Measurements from ENCODE around the gene ADSS1. TPM values are rescaled to one million over a fixed set of nuclear protein-coding genes. Genes with fewer than 3 reads are reported as not detected.

The ADSS1 gene
- total RNA-seq, 1 experiment from 2014 or later = 2.8 TPM

DNA sequence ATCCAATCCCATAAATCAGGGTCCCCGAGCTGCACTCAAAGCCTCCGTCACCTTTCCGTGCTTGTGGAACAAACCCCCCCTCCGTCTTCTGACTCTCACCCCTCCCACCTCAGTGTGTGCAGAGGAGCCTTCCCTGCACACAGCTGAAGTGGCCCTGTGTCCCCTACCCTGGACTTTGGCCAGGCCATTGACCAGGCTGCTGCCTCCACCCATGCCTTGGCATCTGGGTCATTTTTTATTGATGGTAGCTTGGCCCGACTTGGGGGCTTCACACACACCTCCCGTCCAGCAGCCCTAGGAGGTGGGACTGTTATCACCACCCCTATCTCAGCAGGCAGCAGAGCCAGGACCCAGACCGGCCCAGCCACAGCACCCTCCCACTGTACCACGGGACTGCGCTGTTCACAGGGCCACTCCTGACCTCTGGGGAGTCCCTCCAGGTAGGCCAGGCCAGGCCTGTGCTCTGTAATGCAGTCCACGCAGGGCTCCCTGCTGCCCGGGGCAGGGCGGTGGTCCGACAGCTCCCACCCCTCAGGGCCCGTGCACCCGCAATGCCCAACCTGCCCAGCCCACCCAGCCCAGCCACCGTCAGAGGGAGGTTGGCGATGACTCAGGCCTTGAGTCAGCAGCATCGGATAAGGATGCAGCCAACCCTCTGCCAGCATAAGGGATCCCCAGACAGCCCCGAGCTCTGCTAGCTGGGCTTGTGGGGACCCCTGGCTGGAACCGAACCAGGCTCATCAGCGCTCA lies 43.8 kb upstream of the ADSS1 start:
- Histone ChIP-seq H3K27me3 (ENCODE audit: low read length) (no peaks in the 10 kb centered on the region; the same call in 1 of the 2 replicates), H3K27ac (ENCODE audit: low read length) (no peak overlapping the region), H3K36me3 (ENCODE audit: insufficient read depth, low read length) (no peaks in the 10 kb centered on the region), H3K9ac (ENCODE audit: low read length) (no peak overlapping the region), H4K20me1 (ENCODE audit: insufficient read depth, low read depth, low read length) (no peaks in the 10 kb centered on the region), H3K4me2 (ENCODE audit: low read depth, low read length, poor library complexity, severe bottlenecking) (no peak overlapping the region), H3K9me3 (ENCODE audit: low read length) (no peaks in the 10 kb centered on the region), H3K79me2 (ENCODE audit: low read length) (no peaks in the 10 kb centered on the region), H3K4me1 (ENCODE audit: low read length) (peaks cover 36% of the 10 kb centered on the region), H2AFZ (ENCODE audit: low read length) (no peak overlapping the region), H3K9me2 (replicated peaks; ENCODE audit: insufficient read depth, low read length) (no peaks in the 10 kb centered on the region), H3K4me3 (ENCODE audit: low read length) (no peak overlapping the region)
- no peak for DNase-seq

DNA sequence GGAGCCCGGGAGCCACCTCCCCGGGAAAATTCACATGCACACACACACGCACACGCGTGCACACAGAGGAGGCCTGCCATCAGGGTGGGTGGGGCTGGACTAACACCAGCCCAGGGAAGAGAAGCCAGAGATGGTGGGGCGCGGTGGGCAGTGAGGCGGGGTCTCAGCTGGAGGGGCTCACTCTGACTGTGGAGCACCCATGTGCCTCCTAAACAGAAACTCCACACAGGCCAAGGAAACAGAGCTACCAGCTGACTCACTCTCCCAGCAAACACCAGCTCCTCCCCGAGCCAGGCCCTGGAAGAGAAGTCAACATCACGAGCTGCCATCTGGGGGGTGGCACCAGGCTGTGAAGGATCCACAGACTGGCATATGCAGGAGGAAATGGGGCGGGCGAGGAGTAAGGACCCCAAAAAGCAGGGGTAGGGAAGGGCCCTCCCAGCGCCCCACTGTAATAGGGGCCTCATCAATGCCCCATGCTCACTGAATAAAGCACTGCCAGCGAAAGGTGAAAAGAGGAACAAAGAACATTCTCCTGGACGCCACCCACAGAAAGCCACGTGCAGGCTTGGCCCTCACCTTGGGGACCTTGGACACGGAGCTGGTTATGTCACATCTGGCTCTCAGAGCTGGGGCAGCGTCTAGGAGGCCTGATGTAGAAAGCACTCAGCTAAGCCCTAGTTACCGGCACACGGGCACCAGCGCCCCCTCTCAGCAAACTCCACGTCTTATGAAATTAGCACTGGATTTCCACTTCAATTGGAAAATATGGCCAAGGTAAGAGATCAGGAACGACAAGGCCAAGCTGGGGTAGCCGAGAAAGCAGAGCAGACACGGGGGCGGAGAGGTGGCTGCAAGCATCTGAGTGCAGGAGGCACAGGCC lies 43.0 kb upstream of the ADSS1 start:
- no peak overlapping the region for H3K4me3 ChIP-seq (ENCODE audit: low read length)
- H2AFZ ChIP-seq (ENCODE audit: low read length) = no peak overlapping the region
- H3K9me3 ChIP-seq (ENCODE audit: low read length) = no peaks in the 10 kb centered on the region
- H3K9me2 ChIP-seq (replicated peaks; ENCODE audit: insufficient read depth, low read length) = no peaks in the 10 kb centered on the region
- peak; percentile 86 for DNase-seq
- H3K9ac ChIP-seq (ENCODE audit: low read length) = no peak overlapping the region
- H3K27ac ChIP-seq (ENCODE audit: low read length) = no peak overlapping the region
- H3K79me2 ChIP-seq (ENCODE audit: low read length) = no peaks in the 10 kb centered on the region
- H3K36me3 ChIP-seq (ENCODE audit: insufficient read depth, low read length) = no peaks in the 10 kb centered on the region
- peak overlapping the region; percentile 12 for H3K4me2 ChIP-seq (ENCODE audit: low read depth, low read length, poor library complexity, severe bottlenecking)
- no peaks in the 10 kb centered on the region for H4K20me1 ChIP-seq (ENCODE audit: insufficient read depth, low read depth, low read length)
- H3K27me3 ChIP-seq (ENCODE audit: low read length) = no peaks in the 10 kb centered on the region; the same call in 1 of the 2 replicates
- peaks cover 37% of the 10 kb centered on the region for H3K4me1 ChIP-seq (ENCODE audit: low read length)

GRCh38 chr14:104681689-104682074 lies 42.3 kb upstream of the ADSS1 start:
- H3K9ac ChIP-seq (ENCODE audit: low read length) = no peak overlapping the region
- no peaks in the 10 kb centered on the region for H3K9me2 ChIP-seq (replicated peaks; ENCODE audit: insufficient read depth, low read length)
- no peaks in the 10 kb centered on the region; the same call in 1 of the 2 replicates for H3K27me3 ChIP-seq (ENCODE audit: low read length)
- no peak overlapping the region for H3K4me2 ChIP-seq (ENCODE audit: low read depth, low read length, poor library complexity, severe bottlenecking)
- no peaks in the 10 kb centered on the region for H4K20me1 ChIP-seq (ENCODE audit: insufficient read depth, low read depth, low read length)
- H3K4me3 ChIP-seq (ENCODE audit: low read length) = no peak overlapping the region
- no peaks in the 10 kb centered on the region for H3K36me3 ChIP-seq (ENCODE audit: insufficient read depth, low read length)
- H3K27ac ChIP-seq (ENCODE audit: low read length) = no peak overlapping the region
- H3K79me2 ChIP-seq (ENCODE audit: low read length) = no peaks in the 10 kb centered on the region
- no peak overlapping the region for H2AFZ ChIP-seq (ENCODE audit: low read length)
- H3K9me3 ChIP-seq (ENCODE audit: low read length) = no peaks in the 10 kb centered on the region
- peaks cover 37% of the 10 kb centered on the region for H3K4me1 ChIP-seq (ENCODE audit: low read length)
- no peak for DNase-seq

- Histone ChIP-seq H3K27me3 (ENCODE audit: low read length) (no peaks in the 10 kb centered on the region), H3K4me1 (ENCODE audit: low read length) (peaks cover 33% of the 10 kb centered on the region), H3K27ac (ENCODE audit: low read length) (no peak overlapping the region), H3K4me2 (ENCODE audit: low read depth, low read length, poor library complexity, severe bottlenecking) (no peak overlapping the region), H3K4me3 (ENCODE audit: low read length) (no peak overlapping the region), H2AFZ (ENCODE audit: low read length) (no peak overlapping the region), H3K79me2 (ENCODE audit: low read length) (no peaks in the 10 kb centered on the region), H3K9me2 (replicated peaks; ENCODE audit: insufficient read depth, low read length) (no peaks in the 10 kb centered on the region), H3K36me3 (ENCODE audit: insufficient read depth, low read length) (no peaks in the 10 kb centered on the region), H3K9me3 (ENCODE audit: low read length) (no peaks in the 10 kb centered on the region), H3K9ac (ENCODE audit: low read length) (no peak overlapping the region), H4K20me1 (ENCODE audit: insufficient read depth, low read depth, low read length) (no peaks in the 10 kb centered on the region)
- no peak for DNase-seq
Measured at GRCh38 chr14:104682107-104682593, 41.9 kb upstream of the ADSS1 start.

DNA sequence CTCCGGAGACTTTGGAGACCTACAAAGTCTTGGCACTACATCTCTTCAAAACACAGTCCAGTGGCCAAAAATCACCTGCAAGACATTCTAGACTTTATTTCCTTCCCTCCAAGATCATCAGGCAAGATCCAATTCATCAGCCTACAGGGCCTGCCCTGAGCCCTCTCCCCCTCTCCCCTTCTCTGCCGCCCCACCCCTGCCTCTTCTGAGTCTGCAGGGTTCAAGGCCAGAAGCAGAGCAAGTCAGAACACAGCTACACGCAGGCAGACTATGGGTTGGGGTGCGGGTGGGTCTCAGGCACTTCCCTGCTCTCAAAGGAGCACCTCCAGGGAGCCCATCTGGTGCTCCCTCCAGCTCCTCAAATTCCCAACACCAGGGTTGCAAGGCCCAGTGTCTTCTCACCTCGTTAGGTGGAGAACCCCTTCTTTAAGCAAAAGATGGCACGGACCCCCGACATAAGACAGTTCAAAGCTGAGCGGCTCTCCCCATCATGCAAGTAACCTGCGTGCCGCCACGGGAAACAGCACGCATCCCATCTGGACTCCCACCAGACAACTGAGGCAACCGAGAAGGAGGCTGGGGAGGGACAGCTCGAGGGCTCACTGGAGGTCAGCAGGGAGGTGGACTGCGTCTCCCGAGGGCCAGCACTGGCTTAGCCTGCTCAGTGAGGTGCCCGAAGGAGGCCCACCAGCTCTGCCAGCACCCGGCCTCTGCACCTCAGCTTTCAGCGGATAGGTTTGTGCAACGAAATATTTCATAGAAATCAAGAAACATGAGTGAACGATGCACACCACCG lies 40.2 kb upstream of the ADSS1 start:
- H3K9me2 ChIP-seq (replicated peaks; ENCODE audit: insufficient read depth, low read length) = no peaks in the 10 kb centered on the region
- no peaks in the 10 kb centered on the region for H3K79me2 ChIP-seq (ENCODE audit: low read length)
- H2AFZ ChIP-seq (ENCODE audit: low read length) = no peak overlapping the region
- peaks cover 16% of the 10 kb centered on the region for H3K4me1 ChIP-seq (ENCODE audit: low read length)
- no peak for DNase-seq
- no peaks in the 10 kb centered on the region for H3K27me3 ChIP-seq (ENCODE audit: low read length)
- no peak overlapping the region for H3K4me3 ChIP-seq (ENCODE audit: low read length)
- H3K9me3 ChIP-seq (ENCODE audit: low read length) = no peaks in the 10 kb centered on the region
- H4K20me1 ChIP-seq (ENCODE audit: insufficient read depth, low read depth, low read length) = no peaks in the 10 kb centered on the region
- H3K36me3 ChIP-seq (ENCODE audit: insufficient read depth, low read length) = no peaks in the 10 kb centered on the region
- no peak overlapping the region for H3K27ac ChIP-seq (ENCODE audit: low read length)
- H3K9ac ChIP-seq (ENCODE audit: low read length) = no peak overlapping the region
- no peak overlapping the region for H3K4me2 ChIP-seq (ENCODE audit: low read depth, low read length, poor library complexity, severe bottlenecking)

GRCh38 chr14:104684449-104684821 lies 39.6 kb upstream of the ADSS1 start:
- H4K20me1 ChIP-seq (ENCODE audit: insufficient read depth, low read depth, low read length) = no peaks in the 10 kb centered on the region
- no peak for DNase-seq
- peaks cover 19% of the 10 kb centered on the region for H3K4me1 ChIP-seq (ENCODE audit: low read length)
- H3K9ac ChIP-seq (ENCODE audit: low read length) = no peak overlapping the region
- no peaks in the 10 kb centered on the region for H3K9me3 ChIP-seq (ENCODE audit: low read length)
- no peak overlapping the region for H2AFZ ChIP-seq (ENCODE audit: low read length)
- no peaks in the 10 kb centered on the region for H3K27me3 ChIP-seq (ENCODE audit: low read length)
- no peak overlapping the region for H3K27ac ChIP-seq (ENCODE audit: low read length)
- H3K4me2 ChIP-seq (ENCODE audit: low read depth, low read length, poor library complexity, severe bottlenecking) = no peak overlapping the region
- H3K79me2 ChIP-seq (ENCODE audit: low read length) = no peaks in the 10 kb centered on the region
- no peak overlapping the region for H3K4me3 ChIP-seq (ENCODE audit: low read length)
- H3K36me3 ChIP-seq (ENCODE audit: insufficient read depth, low read length) = no peaks in the 10 kb centered on the region
- no peaks in the 10 kb centered on the region for H3K9me2 ChIP-seq (replicated peaks; ENCODE audit: insufficient read depth, low read length)

DNA sequence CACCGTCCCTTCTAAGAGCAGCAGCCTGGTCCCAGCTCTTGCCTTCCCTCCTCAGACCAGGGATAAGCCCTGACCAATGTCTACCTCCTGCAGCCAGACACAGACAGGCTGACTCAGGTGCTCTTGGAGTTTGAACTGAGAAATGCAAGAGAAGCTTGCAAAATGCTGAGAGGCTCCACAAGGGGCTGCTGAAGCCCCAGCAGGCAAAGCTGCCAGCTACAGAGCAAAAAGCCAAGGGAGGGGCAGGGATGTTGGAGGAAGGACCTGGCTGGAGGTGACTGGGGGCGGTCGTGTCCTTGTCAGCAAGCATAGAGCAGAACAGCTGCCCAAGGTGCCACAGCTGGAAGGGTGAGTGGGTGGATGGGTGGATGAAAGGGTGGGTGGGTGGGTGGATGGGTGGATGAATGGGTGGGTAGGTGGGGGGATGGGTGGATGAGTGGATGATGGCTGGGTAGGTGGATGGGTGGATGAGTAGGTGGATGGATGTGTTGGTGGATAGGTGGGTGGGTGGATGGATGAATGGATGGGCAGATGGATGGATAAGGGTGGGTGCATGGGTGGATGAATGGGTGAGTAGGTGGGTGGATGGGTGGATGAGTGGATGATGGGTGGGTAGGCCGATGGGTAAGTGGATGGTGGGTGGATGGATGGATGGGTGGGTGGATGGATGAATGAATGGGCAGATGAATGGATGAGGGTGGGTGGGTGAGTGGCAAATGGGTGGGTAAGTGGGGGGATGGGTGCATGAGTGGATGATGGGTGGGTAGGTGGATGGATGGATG lies 38.6 kb upstream of the ADSS1 start:
- H2AFZ ChIP-seq (ENCODE audit: low read length) = no peak overlapping the region
- no peak overlapping the region for H3K27ac ChIP-seq (ENCODE audit: low read length)
- no peaks in the 10 kb centered on the region for H3K36me3 ChIP-seq (ENCODE audit: insufficient read depth, low read length)
- no peak overlapping the region for H3K4me3 ChIP-seq (ENCODE audit: low read length)
- H3K9me2 ChIP-seq (replicated peaks; ENCODE audit: insufficient read depth, low read length) = no peaks in the 10 kb centered on the region
- H3K27me3 ChIP-seq (ENCODE audit: low read length) = no peaks in the 10 kb centered on the region
- no peak overlapping the region for H3K4me2 ChIP-seq (ENCODE audit: low read depth, low read length, poor library complexity, severe bottlenecking)
- H3K4me1 ChIP-seq (ENCODE audit: low read length) = peaks cover 28% of the 10 kb centered on the region
- H4K20me1 ChIP-seq (ENCODE audit: insufficient read depth, low read depth, low read length) = no peaks in the 10 kb centered on the region
- peak; percentile 64 for DNase-seq
- H3K9ac ChIP-seq (ENCODE audit: low read length) = no peak overlapping the region
- no peaks in the 10 kb centered on the region for H3K9me3 ChIP-seq (ENCODE audit: low read length)
- no peaks in the 10 kb centered on the region for H3K79me2 ChIP-seq (ENCODE audit: low read length)

Data from Karpas-422 (cell line).